WTC11 (cell line): Measurements from ENCODE around the gene CABP7. TPM values are rescaled to one million over a fixed set of nuclear protein-coding genes. Genes with fewer than 3 reads are reported as not detected.

ENCODE experiments used
- ATAC-seq: fragments of 200-7000 bp; cut with Tn5 transposase; 2 replicates; pipeline ENCODE4 v1.10.0; 2021; ENCODE audit warnings: mild to moderate bottlenecking, moderate library complexity
- CTCF ChIA-PET: fragments of 300-600 bp; sonication (Branson Sonifier 250); formaldehyde crosslinking; loops from one replicate; lab custom pipeline; 2021; ENCODE audit warnings: antibody characterized with exemption; lab: Charles Lee
- POLR2A ChIA-PET: fragments of 350-600 bp; sonication (Branson Sonifier 250); formaldehyde crosslinking; loops from one replicate; lab custom pipeline; 2021; ENCODE audit warnings: antibody characterized with exemption; lab: Charles Lee
- DNase-seq: peaks from one replicate; pipeline ENCODE4 v3.0.0; 2021; ENCODE audit warnings: low spot score
- H3K27ac Mint-ChIP-seq: 2 replicates; pipeline ENCODE4 v1.8.0; 2021; ENCODE audit warnings: mixed read lengths
- H3K27me3 Mint-ChIP-seq: 2 replicates; pipeline ENCODE4 v1.8.0; 2021; ENCODE audit warnings: low read depth, mild to moderate bottlenecking, moderate library complexity, mixed read lengths
- H3K36me3 Mint-ChIP-seq: 2 replicates; pipeline ENCODE4 v1.8.0; 2021; ENCODE audit warnings: mixed read lengths
- H3K4me1 Mint-ChIP-seq: 2 replicates; pipeline ENCODE4 v1.8.0; 2022; ENCODE audit warnings: mixed read lengths
- H3K4me3 Mint-ChIP-seq: 2 replicates; pipeline ENCODE4 v1.8.0; 2021; ENCODE audit warnings: mild to moderate bottlenecking, moderate library complexity, mixed read lengths
- H3K9me3 Mint-ChIP-seq: 2 replicates; pipeline ENCODE4 v1.8.0; 2021; ENCODE audit warnings: mixed read lengths
- ATF2 ChIP-seq: sonication (generic); formaldehyde crosslinking; IDR thresholded peaks from 2 replicates; pipeline ENCODE4 v1.8.1; 2022; ENCODE audit warnings: low read depth, missing genetic modification reagents, borderline replicate concordance
- CREM ChIP-seq: sonication (generic); formaldehyde crosslinking; IDR thresholded peaks from 2 replicates; pipeline ENCODE4 v1.8.1; 2022; ENCODE audit warnings: mild to moderate bottlenecking, missing genetic modification reagents, moderate library complexity
- CTCF ChIP-seq: fragments of 200-600 bp; IDR thresholded peaks from 2 replicates; pipeline ENCODE4 v1.8.0; 2022; ENCODE audit warnings: antibody characterized with exemption
- GABPB1 ChIP-seq: sonication (generic); formaldehyde crosslinking; IDR thresholded peaks from 2 replicates; pipeline ENCODE4 v1.8.1; 2023; ENCODE audit warnings: mild to moderate bottlenecking, missing genetic modification reagents
- GRHL2 ChIP-seq: fragments of 250-450 bp; sonication (Bioruptor Pico); IDR thresholded peaks from 2 replicates; pipeline ENCODE4 v1.8.0; 2022; ENCODE audit warnings: mild to moderate bottlenecking, moderate library complexity; ENCODE audit not compliant: insufficient replicate concordance, severe bottlenecking
- MAX ChIP-seq: sonication (generic); formaldehyde crosslinking; IDR thresholded peaks from 2 replicates; pipeline ENCODE4 v1.8.0; 2022; ENCODE audit warnings: mild to moderate bottlenecking, missing genetic modification reagents
- MLX ChIP-seq: sonication (generic); formaldehyde crosslinking; IDR thresholded peaks from 2 replicates; pipeline ENCODE4 v1.8.1; 2023; ENCODE audit warnings: mild to moderate bottlenecking, missing genetic modification reagents, moderate library complexity
- NFATC4 ChIP-seq: fragments of 250-450 bp; sonication (Bioruptor Pico); IDR thresholded peaks from 2 replicates; pipeline ENCODE4 v1.9.0; 2021; ENCODE audit warnings: mild to moderate bottlenecking
- NR2C2 ChIP-seq: sonication (generic); formaldehyde crosslinking; IDR thresholded peaks from 2 replicates; pipeline ENCODE4 v1.8.0; 2022; ENCODE audit warnings: mild to moderate bottlenecking, missing genetic modification reagents
- PRDM15 ChIP-seq: sonication (generic); formaldehyde crosslinking; IDR thresholded peaks from 2 replicates; pipeline ENCODE4 v1.8.0; 2022; ENCODE audit warnings: missing genetic modification reagents
- PREB ChIP-seq: sonication (generic); formaldehyde crosslinking; IDR thresholded peaks from 2 replicates; pipeline ENCODE4 v1.8.1; 2022; ENCODE audit warnings: mild to moderate bottlenecking, missing genetic modification reagents, moderate library complexity, borderline replicate concordance
- SMAD3 ChIP-seq: sonication (generic); formaldehyde crosslinking; IDR thresholded peaks from 2 replicates; pipeline ENCODE4 v1.8.0; 2022; ENCODE audit warnings: missing genetic modification reagents, mild to moderate bottlenecking, borderline replicate concordance
- SOX15 ChIP-seq: fragments of 250-450 bp; sonication (Bioruptor Pico); IDR thresholded peaks from 2 replicates; pipeline ENCODE4 v1.9.0; 2021; ENCODE audit warnings: mild to moderate bottlenecking
- SP1 ChIP-seq: sonication (generic); formaldehyde crosslinking; conservative IDR thresholded peaks from 2 replicates; pipeline ENCODE4 v1.8.1; 2022; ENCODE audit warnings: missing genetic modification reagents
- ZMAT4 ChIP-seq: fragments of 250-450 bp; sonication (Bioruptor Pico); IDR thresholded peaks from 2 replicates; pipeline ENCODE4 v1.9.0; 2021; ENCODE audit warnings: mild to moderate bottlenecking
- ZNF263 ChIP-seq: sonication (generic); formaldehyde crosslinking; IDR thresholded peaks from 2 replicates; pipeline ENCODE4 v1.8.1; 2022; ENCODE audit warnings: low read depth, mild to moderate bottlenecking, moderate library complexity, missing genetic modification reagents
- ZNF281 ChIP-seq: sonication (generic); formaldehyde crosslinking; IDR thresholded peaks from 2 replicates; pipeline ENCODE4 v1.8.0; 2023; ENCODE audit warnings: mild to moderate bottlenecking, missing genetic modification reagents
- ZNF423 ChIP-seq: fragments of 250-450 bp; sonication (Bioruptor Pico); IDR thresholded peaks from 2 replicates; pipeline ENCODE4 v2.1.2; 2022; ENCODE audit warnings: mild to moderate bottlenecking, moderate library complexity
- total RNA-seq: library from RNA; stranded (reverse); gene quantifications from 3 replicates; pipeline ENCODE4 v1.2.3, GENCODE V29; 2021

CABP7 gene
- total RNA-seq, 1 experiment from 2014 or later = 0.17 TPM

- TF ChIP-seq MLX (CRISPR knock-in tag) (no peak), ZMAT4 (CRISPR knock-in tag) (no peak), ZNF423 (CRISPR knock-in tag) (no peak), CTCF (no peak), ATF2 (CRISPR knock-in tag) (no peak), SP1 (CRISPR knock-in tag) (no peak), SMAD3 (no peak)
Measured at GRCh38 chr22:29722151-29722550, 2.3 kb downstream of the CABP7 start (continued).

GRCh38 chr22:29722587-29722986 is 2.8 kb downstream of the CABP7 start:
- no peaks in the 10 kb centered on the region for H3K4me1 Mint-ChIP-seq
- H3K27me3 Mint-ChIP-seq = peaks cover 47% of the 10 kb centered on the region
- POLR2A ChIA-PET = no interaction called here
- DNase-seq (no peak), ATAC-seq (no peak)
- no peak overlapping the region for H3K4me3 Mint-ChIP-seq
- H3K9me3 Mint-ChIP-seq = no peaks in the 10 kb centered on the region
- TF ChIP-seq NFATC4 (CRISPR knock-in tag) (no peak), PRDM15 (CRISPR knock-in tag) (no peak), CREM (CRISPR knock-in tag) (no peak), MAX (no peak), GRHL2 (CRISPR knock-in tag) (no peak), ZNF281 (no peak), PREB (CRISPR knock-in tag) (no peak), SOX15 (CRISPR knock-in tag) (no peak), NR2C2 (CRISPR knock-in tag) (no peak), ZNF263 (CRISPR knock-in tag) (no peak), GABPB1 (CRISPR knock-in tag) (no peak)
- TF ChIP-seq, all 79 proteins: peak for 0
- H3K36me3 Mint-ChIP-seq = no peaks in the 10 kb centered on the region
- H3K27ac Mint-ChIP-seq = no peak overlapping the region
- CTCF ChIA-PET = interaction anchor here (0.5 to 2.9 kb wide), 4 partner anchors 19 to 405 kb away, joined by 3 to 12 read pairs (median 4); no protein-coding TSS in a partner anchor
